H9 (cell line): Measurements from ENCODE around the gene XK. TPM values are rescaled to one million over a fixed set of nuclear protein-coding genes. Genes with fewer than 3 reads are reported as not detected.
A peak's percentile ranks its signal among the peaks of the same experiment; 100 is the strongest.

Experiments used
- DNase-seq: peaks from one replicate; pipeline ENCODE4 v3.0.0-alpha.2; 2017
- H2AFZ ChIP-seq: one replicate; pipeline ENCODE4 v1.6.1; 2013; ENCODE audit warnings: mild to moderate bottlenecking, low read length, control low read depth, moderate library complexity
- H2AK5ac ChIP-seq: 2 replicates; pipeline ENCODE4 v1.6.1; 2013; ENCODE audit warnings: low read length, control low read depth, mixed read lengths; ENCODE audit not compliant: insufficient read length
- H2BK120ac ChIP-seq: one replicate; pipeline ENCODE4 v1.6.1; 2013; ENCODE audit warnings: low read depth, mild to moderate bottlenecking, low read length, control low read depth, inconsistent platforms; ENCODE audit not compliant: poor library complexity, severe bottlenecking
- H2BK12ac ChIP-seq: 2 replicates; pipeline ENCODE4 v1.6.1; 2013; ENCODE audit warnings: low read length, control low read depth, mixed read lengths, low read depth; ENCODE audit not compliant: insufficient read length
- H2BK15ac ChIP-seq: 2 replicates; pipeline ENCODE4 v1.6.1; 2013; ENCODE audit warnings: low read depth, low read length, control low read depth
- H2BK20ac ChIP-seq: one replicate; pipeline ENCODE4 v1.6.1; 2013; ENCODE audit warnings: low read depth, mild to moderate bottlenecking, low read length, control low read depth, inconsistent platforms; ENCODE audit not compliant: poor library complexity, severe bottlenecking
- H2BK5ac ChIP-seq: 2 replicates; pipeline ENCODE4 v1.6.1; 2013; ENCODE audit warnings: low read length, control low read depth, mixed read lengths; ENCODE audit not compliant: insufficient read length
- H3K14ac ChIP-seq: 2 replicates; pipeline ENCODE4 v1.6.1; 2013; ENCODE audit warnings: low read length, control low read depth; ENCODE audit not compliant: insufficient read depth
- H3K18ac ChIP-seq: 2 replicates; pipeline ENCODE4 v1.6.1; 2013; ENCODE audit warnings: low read depth, mild to moderate bottlenecking, mixed read lengths, low read length, control low read depth; ENCODE audit not compliant: insufficient read length
- H3K23ac ChIP-seq: 2 replicates; pipeline ENCODE4 v1.6.1; 2013; ENCODE audit warnings: low read length, control low read depth, mixed read lengths, low read depth; ENCODE audit not compliant: insufficient read length
- H3K23me2 ChIP-seq: 2 replicates; pipeline ENCODE4 v1.6.1; 2013; ENCODE audit warnings: low read depth, mild to moderate bottlenecking, mixed read lengths, low read length, control low read depth; ENCODE audit not compliant: insufficient read length, poor library complexity, severe bottlenecking
- H3K27ac ChIP-seq: 2 replicates; pipeline ENCODE4 v1.5.1; 2013; ENCODE audit warnings: low read length, control low read depth, mixed read lengths, low read depth; ENCODE audit not compliant: insufficient read length
- H3K27me3 ChIP-seq: 2 replicates; pipeline ENCODE4 v1.6.1; 2013; ENCODE audit warnings: low read length, control low read depth, inconsistent platforms; ENCODE audit not compliant: insufficient read depth
- H3K4ac ChIP-seq: 2 replicates; pipeline ENCODE4 v1.6.1; 2013; ENCODE audit warnings: low read depth, mild to moderate bottlenecking, control low read depth, inconsistent platforms, low read length, moderate library complexity
- H3K4me1 ChIP-seq: 2 replicates; pipeline ENCODE4 v1.6.1; 2013; ENCODE audit warnings: low read length, control low read depth, inconsistent platforms; ENCODE audit not compliant: insufficient read depth
- H3K4me2 ChIP-seq: 2 replicates; pipeline ENCODE4 v1.6.1; 2013; ENCODE audit warnings: low read length, control low read depth, mixed read lengths; ENCODE audit not compliant: insufficient read length, insufficient read depth
- H3K56ac ChIP-seq: 2 replicates; pipeline ENCODE4 v1.6.1; 2013; ENCODE audit warnings: low read depth, mild to moderate bottlenecking, mixed read lengths, low read length, control low read depth; ENCODE audit not compliant: insufficient read length
- H3K79me1 ChIP-seq: 2 replicates; pipeline ENCODE4 v1.6.1; 2013; ENCODE audit warnings: low read depth, mild to moderate bottlenecking, moderate library complexity, low read length, control low read depth, inconsistent platforms; ENCODE audit not compliant: insufficient read depth, poor library complexity, severe bottlenecking
- H3K79me2 ChIP-seq: 2 replicates; pipeline ENCODE4 v1.6.1; 2013; ENCODE audit warnings: low read length, control low read depth, inconsistent platforms; ENCODE audit not compliant: insufficient read depth
- H3K9ac ChIP-seq: 2 replicates; pipeline ENCODE4 v1.6.1; 2013; ENCODE audit warnings: low read length, control low read depth, mixed read lengths; ENCODE audit not compliant: insufficient read length; ENCODE audit errors: extremely low read depth
- H3K9me3 ChIP-seq: one replicate; pipeline ENCODE4 v1.6.1; 2013; ENCODE audit warnings: low read depth, low read length, inconsistent platforms; ENCODE audit not compliant: control insufficient read depth
- H3T11ph ChIP-seq: one replicate; pipeline ENCODE4 v1.6.1; 2013; ENCODE audit warnings: mild to moderate bottlenecking, low read length, control low read depth, inconsistent platforms
- H4K20me1 ChIP-seq: one replicate; pipeline ENCODE4 v1.6.1; 2013; ENCODE audit not compliant: control insufficient read depth, insufficient read length, insufficient read depth
- H4K5ac ChIP-seq: 2 replicates; pipeline ENCODE4 v1.6.1; 2013; ENCODE audit warnings: low read depth, mild to moderate bottlenecking, mixed read lengths, low read length, control low read depth; ENCODE audit not compliant: insufficient read length
- H4K8ac ChIP-seq: replicated peaks from 2 replicates; pipeline ENCODE4 v1.6.1; 2013; ENCODE audit warnings: low read length, control low read depth, mixed read lengths, low read depth; ENCODE audit not compliant: insufficient read length
- H4K91ac ChIP-seq: 2 replicates; pipeline ENCODE4 v1.6.1; 2013; ENCODE audit warnings: low read depth, mild to moderate bottlenecking, moderate library complexity, mixed read lengths, low read length, control low read depth; ENCODE audit not compliant: insufficient read length
- H3K27ac Mint-ChIP-seq, 3 experiments: 2 replicates in 2 of 3; 3 replicates in 1 of 3; pipeline ENCODE4 v1.8.0; 2020 to 2021; ENCODE audit warnings: mixed read lengths in 3 of 3, mild to moderate bottlenecking in 1 of 3, moderate library complexity in 1 of 3
- H3K27me3 Mint-ChIP-seq: 2 replicates; pipeline ENCODE4 v1.8.0; 2021; ENCODE audit warnings: low read depth, mild to moderate bottlenecking, moderate library complexity, mixed read lengths
- H3K36me3 Mint-ChIP-seq, 3 experiments: 2 replicates in 2 of 3; 3 replicates in 1 of 3; pipeline ENCODE4 v1.8.0; 2020 to 2021; ENCODE audit warnings: low read depth in 3 of 3, mixed read lengths in 3 of 3; ENCODE audit not compliant: insufficient read depth in 1 of 3
- H3K4me1 Mint-ChIP-seq, 2 experiments: 2 replicates each; pipeline ENCODE4 v1.8.0; 2020; ENCODE audit warnings: mixed read lengths in 2 of 2
- H3K4me3 Mint-ChIP-seq, 2 experiments: 2 replicates in 1 of 2; 3 replicates in 1 of 2; pipeline ENCODE4 v1.8.0; 2020 to 2021; ENCODE audit warnings: mild to moderate bottlenecking in 2 of 2, mixed read lengths in 2 of 2, moderate library complexity in 1 of 2
- H3K9me3 Mint-ChIP-seq, 2 experiments: 2 replicates in 1 of 2; 3 replicates in 1 of 2; pipeline ENCODE4 v1.8.0; 2020; ENCODE audit warnings: mild to moderate bottlenecking in 2 of 2, mixed read lengths in 2 of 2, moderate library complexity in 1 of 2
- WGBS: extraction: QIAGEN DNeasy Blood & Tissue Kit; methylation state at CpG from one replicate; pipeline ENCODE4 v1.1.7; 2013; ENCODE audit warnings: missing lambda C conversion rate, low lambda C conversion rate, mixed read lengths; ENCODE audit not compliant: insufficient read length; ENCODE audit errors: extremely low coverage; 5-methylcytosine and 5-hydroxymethylcytosine counted together
- total RNA-seq: library from RNA; stranded (reverse); gene quantifications from 2 replicates; pipeline ENCODE4 v1.2.1, GENCODE V29; 2021
- TF ChIP-seq, protein P1 (sequence below): fragments of 200-600 bp; sonication (generic); conservative IDR thresholded peaks from 3 replicates; pipeline ENCODE4 v1.8.0; 2021; ENCODE audit warnings: antibody characterized with exemption, mild to moderate bottlenecking

XK gene
- total RNA-seq, 1 experiment from 2014 or later = 0.85 TPM

DNA sequence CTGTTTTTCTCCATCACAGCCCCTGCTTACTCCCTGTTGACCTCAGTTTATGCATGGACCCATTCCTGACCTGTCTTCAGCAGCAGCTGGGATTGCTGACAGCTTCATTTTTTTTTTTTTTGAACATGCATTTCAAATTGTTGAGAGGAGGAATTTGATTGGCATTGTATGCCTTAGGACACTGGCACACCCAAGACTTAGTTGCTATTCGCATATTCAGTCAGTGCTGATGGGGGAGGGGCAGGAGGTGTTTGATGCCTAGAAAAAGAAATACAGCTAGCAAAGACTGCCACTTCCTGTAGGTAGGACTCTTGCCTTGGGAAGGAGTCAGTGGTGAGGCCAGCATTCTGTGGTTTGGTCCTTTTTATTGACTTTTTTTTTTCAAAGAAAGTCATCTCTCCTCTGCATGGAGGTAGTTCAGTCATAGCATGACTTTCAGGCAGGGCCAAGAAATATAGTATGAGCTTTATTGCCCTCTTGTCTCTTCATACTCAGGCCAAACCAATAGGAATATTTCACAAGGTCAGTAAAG is 33.6 kb upstream of the XK start:
- Histone ChIP-seq H3K4ac (no peak overlapping the region), H3K79me1 (no peaks in the 10 kb centered on the region), H3K9ac (no peak overlapping the region), H2BK12ac (no peak overlapping the region), H2BK120ac (no peak overlapping the region), H2BK15ac (no peak overlapping the region), H2AFZ (no peak overlapping the region), H3K18ac (no peak overlapping the region), H3K23me2 (no peaks in the 10 kb centered on the region), H2BK20ac (no peak overlapping the region), H4K5ac (no peak overlapping the region), H3K56ac (no peak overlapping the region), H3K4me2 (no peak overlapping the region), H3K14ac (no peak overlapping the region), H2AK5ac (no peak overlapping the region), H4K91ac (no peak overlapping the region), H2BK5ac (no peak overlapping the region), H3K23ac (no peak overlapping the region), H3T11ph (no peak overlapping the region), H3K27me3 (no peaks in the 10 kb centered on the region), H4K20me1 (no peaks in the 10 kb centered on the region), H4K8ac (no peak overlapping the region), H3K4me1 (peaks cover 6% of the 10 kb centered on the region; the same call in 1 of the 2 replicates), H3K27ac (no peak overlapping the region), H3K9me3 (no peaks in the 10 kb centered on the region), H3K79me2 (no peaks in the 10 kb centered on the region)
- Mint-ChIP-seq H3K4me3 (no peak overlapping the region), H3K4me1 (peaks cover 7 to 13% of the 10 kb centered on the region in 2 experiments; a peak in 3 of 4 replicates), H3K27me3 (no peaks in the 10 kb centered on the region), H3K36me3 (peaks cover 0 to 5% (median 2%) of the 10 kb centered on the region in 3 experiments; a peak in 3 of 7 replicates), H3K9me3 (peaks cover 58 to 69% of the 10 kb centered on the region in 2 experiments), H3K27ac (0 out of 7 replicates have a peak overlapping the region, but pooled peaks of 1 of the 3 experiments have one; percentile 19)
- DNase-seq = peak; percentile 29
- WGBS = no CpG with 5 or more reads among the region's 1 CpG
- TF ChIP-seq, protein P1, sequence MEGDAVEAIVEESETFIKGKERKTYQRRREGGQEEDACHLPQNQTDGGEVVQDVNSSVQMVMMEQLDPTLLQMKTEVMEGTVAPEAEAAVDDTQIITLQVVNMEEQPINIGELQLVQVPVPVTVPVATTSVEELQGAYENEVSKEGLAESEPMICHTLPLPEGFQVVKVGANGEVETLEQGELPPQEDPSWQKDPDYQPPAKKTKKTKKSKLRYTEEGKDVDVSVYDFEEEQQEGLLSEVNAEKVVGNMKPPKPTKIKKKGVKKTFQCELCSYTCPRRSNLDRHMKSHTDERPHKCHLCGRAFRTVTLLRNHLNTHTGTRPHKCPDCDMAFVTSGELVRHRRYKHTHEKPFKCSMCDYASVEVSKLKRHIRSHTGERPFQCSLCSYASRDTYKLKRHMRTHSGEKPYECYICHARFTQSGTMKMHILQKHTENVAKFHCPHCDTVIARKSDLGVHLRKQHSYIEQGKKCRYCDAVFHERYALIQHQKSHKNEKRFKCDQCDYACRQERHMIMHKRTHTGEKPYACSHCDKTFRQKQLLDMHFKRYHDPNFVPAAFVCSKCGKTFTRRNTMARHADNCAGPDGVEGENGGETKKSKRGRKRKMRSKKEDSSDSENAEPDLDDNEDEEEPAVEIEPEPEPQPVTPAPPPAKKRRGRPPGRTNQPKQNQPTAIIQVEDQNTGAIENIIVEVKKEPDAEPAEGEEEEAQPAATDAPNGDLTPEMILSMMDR = no peak
